CD1c-positive myeloid dendritic cell (primary cell): ENCODE data around the gene PRSS53.
"Not testable (repeated sequence)": the region's sequence is repeated elsewhere in the genome, so short reads cannot be mapped to it uniquely, and the experiment has no call there.

Experiments used
- DNase-seq: peaks from one replicate; pipeline ENCODE4 v3.0.0-alpha.2; 2016; ENCODE audit errors: extremely low spot score

PRSS53 gene

GRCh38 chr16:31118223-31119155 is 29.7 kb upstream of the PRSS53 start:
- DNase-seq: peak; percentile 89

- peak; percentile 100 for DNase-seq
Measured at GRCh38 chr16:31117384-31118222, 28.9 kb upstream of the PRSS53 start, which contains the start of gene KAT8. TSS of gene KAT8 (plus strand) at chr16:31117664. CDS start at chr16:31117682, 18 bp downstream.

- DNase-seq: no peak
Measured at GRCh38 chr16:31114468-31114867, 25.7 kb upstream of the PRSS53 start.

GRCh38 chr16:31113121-31114120 is 24.7 kb upstream of the PRSS53 start:
- DNase-seq: peak; percentile 91

DNA sequence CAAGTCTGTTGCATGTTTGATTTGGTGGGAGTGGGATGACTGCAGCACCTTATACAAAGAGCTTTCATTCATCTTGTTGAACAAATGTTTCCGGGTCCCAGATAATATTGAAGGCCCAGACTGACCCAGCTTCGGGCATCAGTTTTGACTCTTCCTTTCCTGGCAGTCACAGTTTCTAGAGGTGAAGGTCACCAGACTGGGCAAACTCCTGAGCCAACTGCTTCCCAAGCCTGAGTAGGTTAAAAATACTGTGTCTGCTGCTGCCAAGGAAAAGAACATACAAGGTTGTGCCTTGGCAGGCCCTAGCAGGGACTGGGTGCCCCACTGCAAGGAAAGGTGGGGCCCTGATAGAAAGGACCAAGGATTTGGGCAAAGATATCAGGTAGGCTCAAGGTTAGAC is 24.0 kb upstream of the PRSS53 start:
- DNase-seq: no peak

DNA sequence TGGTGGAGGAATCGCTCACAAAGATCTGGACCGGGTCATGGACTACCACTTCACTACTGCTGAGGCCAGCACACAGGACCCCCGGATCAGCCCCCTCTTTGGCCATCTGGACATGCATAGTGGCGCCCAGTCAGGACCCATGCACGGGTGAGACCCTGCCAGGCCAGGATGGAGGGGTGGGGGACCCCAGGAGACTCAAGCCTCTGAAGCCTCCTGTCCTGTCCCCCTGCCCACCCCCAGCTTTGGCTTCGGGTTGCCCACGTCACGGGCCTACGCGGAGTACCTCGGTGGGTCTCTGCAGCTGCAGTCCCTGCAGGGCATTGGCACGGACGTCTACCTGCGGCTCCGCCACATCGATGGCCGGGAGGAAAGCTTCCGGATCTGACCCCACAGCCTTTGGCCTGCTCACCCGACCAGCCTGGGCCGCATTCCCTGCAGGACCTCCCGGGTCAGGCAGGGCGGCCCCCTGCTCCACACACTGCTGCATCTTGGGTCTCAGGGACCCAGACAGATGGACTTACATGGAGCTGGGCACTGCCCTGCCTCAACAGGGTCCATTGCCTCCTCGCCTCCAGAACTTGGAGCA is 23.2 kb upstream of the PRSS53 start:
- no peak for DNase-seq

DNA sequence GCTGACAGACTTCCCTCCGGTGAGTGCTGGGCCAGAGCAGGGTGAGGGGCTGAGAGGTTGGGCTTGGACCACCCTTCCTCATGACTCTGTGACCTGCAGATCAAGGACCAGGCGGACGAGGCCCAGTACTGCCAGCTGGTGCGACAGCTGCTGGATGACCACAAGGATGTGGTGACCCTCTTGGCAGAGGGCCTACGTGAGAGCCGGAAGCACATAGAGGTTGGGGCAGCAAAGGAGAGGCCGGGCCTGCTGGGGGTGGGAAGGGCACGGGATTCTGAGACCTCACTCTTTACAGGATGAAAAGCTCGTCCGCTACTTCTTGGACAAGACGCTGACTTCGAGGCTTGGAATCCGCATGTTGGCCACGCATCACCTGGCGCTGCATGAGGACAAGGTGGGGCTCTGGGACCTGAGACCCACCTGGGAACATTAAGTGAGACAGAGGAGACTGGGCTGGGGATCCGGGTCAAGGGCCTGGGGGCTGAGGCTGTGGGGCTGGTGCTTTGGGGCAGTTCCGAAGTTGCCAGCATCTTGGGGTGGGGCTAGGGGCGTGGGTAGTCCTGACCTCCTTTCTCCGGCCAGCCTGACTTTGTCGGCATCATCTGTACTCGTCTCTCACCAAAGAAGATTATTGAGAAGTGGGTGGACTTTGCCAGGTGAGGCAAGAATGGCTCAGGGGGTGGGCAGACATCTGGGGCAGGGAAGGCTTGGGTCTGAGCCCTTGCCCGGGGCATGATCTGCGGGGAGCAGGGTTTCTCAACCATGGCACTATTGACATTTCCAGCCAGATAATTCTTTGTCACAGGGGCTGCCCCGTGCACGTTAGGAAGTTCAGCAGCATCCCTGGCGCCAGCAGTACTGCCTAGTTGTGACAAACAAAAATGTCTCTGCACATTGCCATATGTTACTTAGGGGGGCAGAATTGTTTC is 21.6 kb upstream of the PRSS53 start:
- DNase-seq: no peak

DNA sequence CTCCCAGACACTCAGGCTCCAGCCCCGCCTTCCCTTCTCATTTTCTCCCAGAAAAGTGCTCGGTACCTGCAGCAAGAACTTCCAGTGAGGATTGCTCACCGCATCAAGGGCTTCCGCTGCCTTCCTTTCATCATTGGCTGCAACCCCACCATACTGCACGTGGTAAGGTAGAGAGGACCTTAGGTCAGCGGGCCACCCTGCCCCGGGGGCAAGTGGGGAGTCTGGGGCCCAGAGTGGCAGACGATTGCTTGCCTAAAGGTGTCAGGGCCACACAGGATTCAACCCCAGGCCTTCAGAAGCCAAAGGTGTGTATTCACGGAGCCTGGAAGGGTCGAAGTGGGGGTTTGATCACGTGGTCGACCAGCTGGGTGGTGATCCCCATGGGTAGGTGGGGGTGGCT is 20.9 kb upstream of the PRSS53 start:
- no peak for DNase-seq

DNA sequence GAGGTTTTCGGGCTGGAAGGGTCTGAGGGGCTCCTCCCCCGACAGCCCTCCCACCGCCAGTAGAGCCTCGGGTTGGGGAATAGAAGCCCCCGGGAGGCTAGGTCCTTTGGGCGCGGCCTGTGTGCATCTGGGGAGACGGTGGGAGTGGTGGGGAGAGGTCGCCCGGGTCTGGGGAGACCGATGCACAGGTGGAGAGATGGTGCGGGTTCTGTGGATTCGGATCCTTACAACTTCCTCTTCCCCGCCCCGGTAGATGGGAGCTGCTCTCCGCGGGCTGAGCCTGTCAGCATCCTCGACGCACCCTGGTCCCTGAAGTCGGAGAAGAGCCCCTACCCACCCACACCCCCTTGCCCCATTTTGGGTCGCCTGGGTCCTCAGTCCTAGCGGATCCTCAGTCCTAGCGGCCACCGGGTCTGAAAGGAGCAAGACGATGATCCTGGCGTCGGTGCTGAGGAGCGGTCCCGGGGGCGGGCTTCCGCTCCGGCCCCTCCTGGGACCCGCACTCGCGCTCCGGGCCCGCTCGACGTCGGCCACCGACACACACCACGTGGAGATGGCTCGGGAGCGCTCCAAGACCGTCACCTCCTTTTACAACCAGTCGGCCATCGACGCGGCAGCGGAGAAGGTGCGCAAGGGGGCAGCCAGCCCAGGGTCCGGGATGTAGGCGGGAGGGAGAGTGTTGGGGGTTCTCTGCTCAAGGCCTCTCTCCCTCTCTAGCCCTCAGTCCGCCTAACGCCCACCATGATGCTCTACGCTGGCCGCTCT is 20.2 kb upstream of the PRSS53 start:
- no peak for DNase-seq

- peak; percentile 86 for DNase-seq
Measured at GRCh38 chr16:31108035-31108793, 19.5 kb upstream of the PRSS53 start, which contains the start of gene BCKDK. TSS of gene BCKDK (plus strand) at chr16:31108386. CDS start at chr16:31109224, 838 bp downstream.

DNA sequence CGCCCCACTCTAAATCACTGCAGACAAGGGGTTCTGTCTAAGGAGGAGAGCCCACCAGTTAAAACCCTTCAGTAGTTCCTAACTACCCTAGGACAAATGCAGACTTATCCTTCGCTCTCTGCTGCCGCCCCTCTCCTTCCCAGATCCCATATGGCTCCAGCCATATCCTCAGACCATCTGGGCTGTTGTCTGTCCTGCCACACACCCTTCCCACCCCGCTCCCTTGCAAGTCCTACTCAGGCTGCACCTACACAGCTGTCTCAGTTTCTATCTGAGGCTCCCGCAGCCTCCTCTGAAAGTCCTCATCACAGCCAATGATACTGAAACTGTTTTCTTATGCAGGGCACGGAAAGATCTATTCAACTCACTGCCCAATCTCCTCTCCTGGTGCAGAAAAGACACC is 18.7 kb upstream of the PRSS53 start:
- DNase-seq: no peak

GRCh38 chr16:31106509-31107464 is 18.0 kb upstream of the PRSS53 start:
- DNase-seq: no peak

DNA sequence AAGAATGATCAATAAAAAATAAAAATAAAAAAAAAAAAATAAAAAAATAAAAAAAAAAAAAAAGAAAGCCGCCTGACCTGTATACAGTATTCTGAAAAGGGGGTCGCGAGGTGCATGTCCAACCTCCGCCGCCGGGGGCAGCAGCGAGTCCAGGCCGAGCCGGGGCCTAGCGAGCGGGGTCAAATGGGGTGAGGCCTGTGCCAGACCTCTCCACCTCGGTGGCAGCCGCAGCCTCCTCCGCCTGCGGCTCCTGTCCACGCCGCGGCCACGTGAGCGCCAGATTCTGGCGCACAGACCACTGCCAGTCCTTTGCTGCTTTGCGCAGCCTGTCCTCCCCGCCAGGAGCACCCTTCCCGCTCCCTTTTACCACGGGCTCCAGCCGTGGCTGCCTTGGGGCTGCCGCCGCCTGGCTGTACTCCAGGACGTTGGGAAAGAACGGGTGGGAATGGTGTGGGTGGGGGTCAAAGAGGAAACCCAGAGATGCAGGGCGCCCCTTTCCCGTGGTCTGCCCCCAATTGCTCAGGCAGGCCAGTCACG is 17.0 kb upstream of the PRSS53 start:
- DNase-seq: peak; percentile 83

GRCh38 chr16:31100876-31101641 is 12.3 kb upstream of the PRSS53 start:
- DNase-seq: not testable (repeated sequence)

GRCh38 chr16:31099860-31100638 is 11.3 kb upstream of the PRSS53 start:
- DNase-seq: no peak
